SK-N-SH treated with all-trans-retinoic acid at 6 μM for 48 hours (cell line): ENCODE results near the gene HSD11B2.

Experiments
- ARNTL ChIP-seq: fragments of 450-650 bp; formaldehyde crosslinking; IDR thresholded peaks from 2 replicates; pipeline ENCODE4 v1.5.0; 2020; ENCODE audit warnings: low read depth, mild to moderate bottlenecking, moderate library complexity, borderline replicate concordance
- GLIS3 ChIP-seq: fragments of 250-450 bp; sonication (Bioruptor Pico); IDR thresholded peaks from 2 replicates; pipeline ENCODE4 v1.5.0; 2020; ENCODE audit warnings: mild to moderate bottlenecking, moderate library complexity
- SNAI2 ChIP-seq: fragments of 250-450 bp; sonication (Bioruptor Pico); IDR thresholded peaks from 2 replicates; pipeline ENCODE4 v1.5.0; 2020; ENCODE audit warnings: mild to moderate bottlenecking, moderate library complexity
- ZFP3 ChIP-seq: fragments of 250-450 bp; sonication (Bioruptor Pico); IDR thresholded peaks from 2 replicates; pipeline ENCODE4 v1.5.0; 2020; ENCODE audit warnings: mild to moderate bottlenecking, moderate library complexity
- ZNF70 ChIP-seq: fragments of 450-650 bp; formaldehyde crosslinking; IDR thresholded peaks from 2 replicates; pipeline ENCODE4 v1.5.0; 2020; ENCODE audit warnings: mild to moderate bottlenecking, moderate library complexity
- TF ChIP-seq, protein P1 (sequence below): fragments of 250-450 bp; sonication (Bioruptor Pico); IDR thresholded peaks from 2 replicates; pipeline ENCODE4 v1.8.0; 2020; ENCODE audit warnings: mild to moderate bottlenecking, moderate library complexity, borderline replicate concordance

DNA sequence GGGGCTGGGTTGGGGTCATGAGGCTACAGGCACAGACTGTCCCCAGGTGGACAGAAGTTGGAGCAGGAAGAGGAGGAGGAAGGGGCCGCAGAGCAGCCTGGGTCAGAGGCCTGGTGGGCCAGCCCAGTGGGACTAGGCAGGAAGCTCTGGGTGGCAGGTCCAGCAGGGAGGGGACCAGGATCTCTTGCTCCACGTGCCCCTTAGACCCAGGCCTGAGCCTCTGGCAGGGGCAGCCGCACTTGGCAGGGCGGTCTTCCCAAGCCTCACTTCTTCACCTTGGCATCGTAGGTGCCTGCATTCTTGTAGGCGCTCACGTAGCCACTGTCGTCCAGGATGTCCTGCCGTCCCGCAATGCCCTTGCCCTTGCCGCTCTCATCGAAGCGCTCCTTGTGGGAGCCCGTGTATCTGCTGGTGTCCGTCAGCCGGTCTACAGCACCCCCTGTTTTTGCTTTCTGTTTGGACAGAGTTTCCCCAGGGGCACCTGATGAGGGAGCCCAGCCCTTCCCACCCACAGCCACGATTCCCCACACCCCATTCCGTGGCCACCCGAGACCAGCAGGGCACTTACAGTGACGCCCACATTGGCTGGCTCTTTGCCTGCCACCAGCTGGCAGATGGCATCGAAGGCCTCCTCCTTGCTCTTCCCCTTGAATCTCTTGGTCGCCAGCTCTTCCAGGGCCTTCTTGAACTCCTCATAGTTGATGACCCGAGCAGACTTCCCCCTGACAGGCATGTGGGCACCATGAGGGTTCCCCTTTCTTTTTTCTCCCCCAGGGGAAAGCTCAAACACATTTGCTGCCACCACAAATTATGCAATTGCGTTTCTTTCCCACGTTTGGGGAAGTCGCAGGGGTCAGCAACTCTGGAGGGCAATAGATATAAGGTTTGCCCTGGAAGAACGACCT lies 40.8 kb upstream of the HSD11B2 start:
- no peak for TF ChIP-seq ZFP3 (CRISPR knock-in tag)
- TF ChIP-seq, protein P1, sequence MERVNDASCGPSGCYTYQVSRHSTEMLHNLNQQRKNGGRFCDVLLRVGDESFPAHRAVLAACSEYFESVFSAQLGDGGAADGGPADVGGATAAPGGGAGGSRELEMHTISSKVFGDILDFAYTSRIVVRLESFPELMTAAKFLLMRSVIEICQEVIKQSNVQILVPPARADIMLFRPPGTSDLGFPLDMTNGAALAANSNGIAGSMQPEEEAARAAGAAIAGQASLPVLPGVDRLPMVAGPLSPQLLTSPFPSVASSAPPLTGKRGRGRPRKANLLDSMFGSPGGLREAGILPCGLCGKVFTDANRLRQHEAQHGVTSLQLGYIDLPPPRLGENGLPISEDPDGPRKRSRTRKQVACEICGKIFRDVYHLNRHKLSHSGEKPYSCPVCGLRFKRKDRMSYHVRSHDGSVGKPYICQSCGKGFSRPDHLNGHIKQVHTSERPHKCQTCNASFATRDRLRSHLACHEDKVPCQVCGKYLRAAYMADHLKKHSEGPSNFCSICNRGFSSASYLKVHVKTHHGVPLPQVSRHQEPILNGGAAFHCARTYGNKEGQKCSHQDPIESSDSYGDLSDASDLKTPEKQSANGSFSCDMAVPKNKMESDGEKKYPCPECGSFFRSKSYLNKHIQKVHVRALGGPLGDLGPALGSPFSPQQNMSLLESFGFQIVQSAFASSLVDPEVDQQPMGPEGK, result no peak
- no peak for TF ChIP-seq ZNF70
- TF ChIP-seq ARNTL, result no peak
- no peak for TF ChIP-seq GLIS3 (CRISPR knock-in tag)
- no peak for TF ChIP-seq SNAI2 (CRISPR knock-in tag)
